LoVo (cell line): ENCODE results near the gene TRO.

ENCODE experiments used
- DNase-seq: peaks from one replicate; pipeline ENCODE4 v3.0.0-alpha.2; 2016; ENCODE audit warnings: low spot score

Gene TRO

DNA sequence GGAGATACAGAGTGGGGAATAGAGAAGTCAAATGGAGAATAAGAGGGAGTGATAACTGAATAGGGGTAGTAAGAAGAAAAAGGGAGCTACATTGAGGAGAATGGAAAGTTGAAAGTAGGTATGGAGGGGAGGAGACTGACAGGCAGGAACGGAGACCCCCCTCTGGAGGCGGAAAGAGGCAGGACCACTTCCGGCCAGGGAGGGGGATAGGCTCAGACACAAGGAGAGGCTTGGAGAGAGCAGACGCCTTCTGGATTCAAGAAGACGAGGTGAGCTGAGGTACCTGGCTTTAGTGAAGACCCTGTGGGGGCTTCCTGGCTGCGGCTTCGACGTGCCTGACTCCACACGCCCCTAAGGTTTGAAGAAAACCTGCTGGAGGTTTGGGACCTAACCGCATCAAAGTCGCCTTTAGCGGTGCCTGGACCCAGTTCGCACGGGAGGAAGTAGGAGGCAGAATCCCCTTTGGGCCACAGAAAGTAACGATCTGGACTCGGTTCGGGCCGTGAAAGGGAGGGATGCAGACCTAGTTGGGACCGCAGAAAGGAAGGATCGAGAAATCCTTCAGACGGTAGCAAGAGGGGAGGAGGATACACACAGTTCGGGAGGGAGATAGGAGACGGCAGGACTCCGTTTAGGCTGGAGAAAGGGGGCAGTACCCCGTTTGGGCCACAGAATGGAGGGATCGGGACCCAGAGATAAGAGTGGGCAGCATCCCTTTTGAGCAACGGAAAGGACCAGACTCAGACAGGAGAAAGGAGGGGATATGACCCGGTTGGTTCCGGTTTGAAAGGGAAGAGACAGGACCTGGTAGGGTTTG lies at the start of gene TRO:
TRO (plus strand) TSS at position 215 of the 817 bp plus-strand sequence. CDS start 1,423 bp downstream, outside the sequence.
- DNase-seq, result no peak

DNA sequence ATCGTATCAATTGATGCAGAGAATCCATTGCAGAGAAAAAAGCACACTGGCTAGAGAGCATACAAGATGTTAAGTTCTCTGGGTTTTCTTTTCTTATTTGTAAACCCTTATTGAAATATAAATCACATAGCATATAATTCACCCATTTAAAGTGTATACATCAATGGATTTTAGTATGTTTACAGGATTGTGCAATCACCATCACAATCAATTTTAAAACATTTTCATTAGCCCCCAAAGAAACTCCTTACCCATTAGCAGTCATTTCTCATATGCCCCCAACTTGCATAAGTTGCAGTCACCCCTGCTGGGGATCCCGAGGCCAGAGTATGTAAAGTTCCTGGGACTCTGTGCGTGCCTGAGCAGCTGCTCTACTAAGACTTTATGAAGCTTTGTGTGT lies 34.9 kb upstream of the TRO start:
- no peak for DNase-seq

DNA sequence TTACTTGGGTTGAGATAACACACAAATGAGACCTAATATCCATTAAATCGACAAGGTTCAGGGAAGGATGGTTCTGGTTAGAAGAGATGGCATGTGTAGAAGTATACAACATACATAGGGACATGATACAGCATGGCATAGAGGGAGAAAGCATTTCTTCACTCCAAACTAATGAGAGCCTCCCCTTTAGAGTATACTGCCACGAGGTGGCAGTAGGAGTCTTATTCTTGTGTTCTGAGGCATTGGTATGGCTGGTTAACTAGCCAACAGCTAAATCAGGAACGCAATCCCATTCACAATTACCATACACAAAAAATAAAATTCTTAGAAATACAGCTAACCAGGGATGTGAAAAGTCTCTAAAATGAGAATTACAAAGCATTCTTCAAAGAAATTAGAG lies 29.1 kb upstream of the TRO start:
- peak; percentile 1 for DNase-seq

GRCh38 chrX:54894159-54894558 lies 26.5 kb upstream of the TRO start:
- DNase-seq, result no peak

GRCh38 chrX:54909941-54910340 lies 10.7 kb upstream of the TRO start:
- DNase-seq, result no peak

DNA sequence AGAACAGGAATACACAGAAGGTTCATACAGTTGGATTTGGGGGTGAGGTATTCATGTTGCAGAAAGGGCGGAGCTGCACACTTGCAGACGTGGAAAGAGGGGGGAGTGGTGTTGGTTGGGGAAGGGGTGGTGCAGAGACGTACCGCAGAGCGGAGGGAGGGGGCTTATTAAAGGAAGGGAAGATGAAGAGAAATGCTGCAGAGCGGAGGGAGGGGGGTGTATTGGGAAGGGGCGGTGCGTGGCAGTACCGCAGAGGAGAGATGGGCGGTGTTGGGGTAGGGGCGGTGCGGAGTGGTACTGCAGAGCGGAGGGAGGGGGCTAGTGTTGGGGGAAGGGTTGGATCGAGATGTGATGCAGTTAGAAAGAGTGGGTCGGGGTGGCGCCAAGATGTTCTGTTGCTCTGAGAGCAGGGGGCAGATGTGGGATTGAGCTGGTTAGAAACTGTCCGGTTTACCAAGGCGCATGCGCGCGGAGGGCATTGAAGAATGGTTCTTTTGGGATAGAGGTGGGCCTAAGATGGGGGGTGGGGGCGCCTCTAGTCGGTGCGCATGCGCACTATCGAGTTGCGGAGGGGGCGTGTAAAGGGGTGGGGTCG lies 900 bp downstream of the TRO start:
- DNase-seq, result no peak

GRCh38 chrX:54922547-54922946 lies 1.9 kb downstream of the TRO start:
- DNase-seq, result no peak

- DNase-seq, result no peak
Observed at GRCh38 chrX:54923376-54923775, 2.8 kb downstream of the TRO start.

GRCh38 chrX:54926978-54927377 lies 6.4 kb downstream of the TRO start:
- DNase-seq, result no peak

- DNase-seq, result no peak
Observed at GRCh38 chrX:54928876-54929275, 8.3 kb downstream of the TRO start.

DNA sequence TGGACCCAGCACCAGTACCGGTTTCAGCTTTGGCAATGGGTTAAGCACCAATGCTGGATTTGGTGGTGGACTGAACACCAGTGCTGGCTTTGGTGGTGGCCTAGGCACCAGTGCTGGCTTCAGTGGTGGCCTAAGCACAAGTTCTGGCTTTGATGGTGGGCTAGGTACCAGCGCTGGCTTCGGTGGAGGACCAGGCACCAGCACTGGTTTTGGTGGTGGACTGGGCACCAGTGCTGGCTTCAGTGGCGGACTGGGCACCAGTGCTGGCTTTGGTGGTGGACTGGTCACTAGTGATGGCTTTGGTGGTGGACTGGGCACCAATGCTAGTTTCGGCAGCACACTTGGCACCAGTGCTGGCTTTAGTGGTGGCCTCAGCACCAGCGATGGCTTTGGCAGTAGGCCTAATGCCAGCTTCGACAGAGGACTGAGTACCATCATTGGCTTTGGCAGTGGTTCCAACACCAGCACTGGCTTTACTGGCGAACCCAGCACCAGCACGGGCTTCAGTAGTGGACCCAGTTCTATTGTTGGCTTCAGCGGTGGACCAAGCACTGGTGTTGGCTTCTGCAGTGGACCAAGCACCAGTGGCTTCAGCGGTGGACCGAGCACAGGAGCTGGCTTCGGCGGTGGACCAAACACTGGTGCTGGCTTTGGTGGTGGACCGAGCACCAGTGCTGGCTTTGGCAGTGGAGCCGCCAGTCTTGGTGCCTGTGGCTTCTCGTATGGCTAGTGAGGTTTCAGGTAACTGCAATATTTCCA lies 9.8 kb downstream of the TRO start:
- DNase-seq, result no peak

DNA sequence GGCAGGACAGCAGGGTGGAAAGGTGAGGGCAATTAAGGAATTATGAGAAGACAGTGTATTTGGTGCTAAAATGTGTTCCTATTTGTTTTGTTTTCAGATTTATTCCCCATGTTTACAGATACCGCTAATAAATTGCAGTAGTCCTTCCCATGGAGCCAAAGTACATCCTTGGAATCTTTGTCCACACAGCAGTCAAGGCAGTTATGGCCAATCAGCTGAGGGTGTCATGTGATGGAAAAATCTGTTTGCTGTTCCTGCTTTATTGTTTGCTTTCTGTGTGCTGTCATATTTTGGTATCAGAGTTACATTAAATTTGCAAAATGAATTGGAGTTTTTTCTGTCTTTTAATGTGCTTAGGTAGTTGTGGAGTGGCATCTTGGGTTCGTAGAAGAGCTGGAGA lies 10.5 kb downstream of the TRO start:
- no peak for DNase-seq

- DNase-seq, result no peak
Observed at GRCh38 chrX:54933150-54933826, 12.7 kb downstream of the TRO start.

GRCh38 chrX:54934058-54934457 lies 13.4 kb downstream of the TRO start:
- DNase-seq, result no peak

- DNase-seq, result no peak
Observed at GRCh38 chrX:54934890-54935289, 14.3 kb downstream of the TRO start.

DNA sequence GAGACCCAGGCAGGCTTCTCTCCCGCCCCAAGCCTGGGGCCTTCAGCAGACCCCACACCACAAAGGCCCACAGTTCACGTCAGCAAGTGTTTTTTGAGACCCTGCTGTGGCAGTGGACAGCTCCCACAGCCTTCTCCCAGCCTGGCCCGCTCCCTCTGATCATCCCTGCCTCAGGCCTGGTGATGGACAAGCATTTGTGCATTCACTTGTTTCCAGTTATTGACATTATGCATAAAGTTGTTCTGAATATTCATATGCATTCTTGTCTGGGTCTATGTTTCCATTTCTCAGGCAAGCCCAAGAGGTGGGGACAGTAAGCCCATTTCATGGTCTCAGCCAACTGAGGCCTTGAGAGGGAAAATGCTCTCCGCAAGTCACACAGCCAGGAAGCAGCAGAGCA lies 14.7 kb downstream of the TRO start:
- DNase-seq, result no peak

DNA sequence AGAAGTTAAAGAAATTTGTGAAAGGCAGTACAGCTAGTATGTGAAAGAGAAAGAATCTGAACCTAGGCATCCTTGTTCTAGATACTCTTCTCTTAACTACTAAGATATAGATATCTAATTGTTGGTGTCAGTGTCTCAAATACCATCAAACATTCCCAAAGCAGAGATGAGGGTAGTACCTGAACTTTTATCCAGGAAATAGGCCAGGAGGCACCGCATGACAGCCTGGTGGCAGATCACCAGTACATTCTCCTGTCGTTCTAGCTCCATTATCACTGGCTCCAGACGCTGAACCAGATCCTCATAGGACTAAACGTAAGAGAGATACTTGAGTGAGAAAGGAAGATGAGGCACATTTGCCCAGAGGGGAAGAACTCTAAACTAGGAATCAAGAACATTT lies 16.8 kb downstream of the TRO start:
- no peak for DNase-seq

GRCh38 chrX:54944816-54945215 lies 24.2 kb downstream of the TRO start:
- no peak for DNase-seq

DNA sequence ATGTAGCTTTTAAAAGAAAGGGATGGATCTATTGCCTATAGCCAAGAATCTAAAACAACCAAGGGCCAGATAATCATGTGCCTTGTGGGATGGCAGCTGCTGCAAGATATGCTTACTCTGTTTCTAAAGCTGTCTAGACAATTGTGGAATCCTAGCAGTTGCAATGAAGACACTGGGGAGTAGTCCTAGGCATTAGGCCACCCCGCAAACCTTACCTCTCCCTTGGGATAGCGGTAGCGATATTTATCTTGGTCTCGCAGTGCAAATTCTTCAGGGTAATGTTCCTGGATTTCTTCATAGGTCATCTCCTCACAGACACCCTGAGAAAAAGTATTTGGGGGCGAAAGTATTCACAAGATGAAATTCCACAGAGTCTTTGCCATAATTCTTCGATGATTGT lies 24.6 kb downstream of the TRO start:
- DNase-seq, result no peak

- DNase-seq, result no peak
Observed at GRCh38 chrX:54950730-54951375, 30.2 kb downstream of the TRO start.

DNA sequence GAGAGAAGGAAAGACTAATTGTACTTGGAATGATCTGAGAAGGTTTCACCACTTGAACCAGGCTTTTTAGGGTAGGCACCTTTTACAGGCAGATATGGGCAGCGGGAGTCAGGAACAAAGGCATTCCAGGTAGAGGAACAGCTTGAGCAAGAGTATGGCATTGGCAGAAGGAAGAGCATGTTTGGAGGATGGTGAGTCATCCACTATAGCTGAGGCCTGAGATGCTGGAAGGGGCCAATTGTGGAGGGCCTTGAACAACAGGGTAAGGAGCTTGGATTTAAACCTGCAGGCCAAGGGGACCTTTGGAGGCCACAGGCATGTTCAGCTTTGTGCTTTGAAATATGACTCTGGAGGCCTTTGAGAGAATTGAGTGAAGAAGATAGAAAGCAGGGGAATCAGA lies 41.1 kb downstream of the TRO start:
- no peak for DNase-seq
